T-helper 1 cell treated with Interleukin-12 subunit alpha and Interleukin-12 subunit beta and Interleukin-4 antibody, amounts not matched to agents 30 μg/mL and 1 μg/mL, for 36 hours (primary cell): Measurements from ENCODE around the gene COL4A1.

Experiments
- H3K27ac Mint-ChIP-seq: one replicate; pipeline ENCODE4 v1.8.0; 2021; ENCODE audit warnings: mild to moderate bottlenecking, mixed read lengths
- H3K27me3 Mint-ChIP-seq: one replicate; pipeline ENCODE4 v1.8.0; 2021; ENCODE audit warnings: low read depth, mixed read lengths
- H3K36me3 Mint-ChIP-seq: one replicate; pipeline ENCODE4 v1.8.0; 2021; ENCODE audit warnings: low read depth, mixed read lengths
- H3K4me1 Mint-ChIP-seq: one replicate; pipeline ENCODE4 v1.8.0; 2021; ENCODE audit warnings: low read depth, mixed read lengths
- H3K4me3 Mint-ChIP-seq: one replicate; pipeline ENCODE4 v1.8.0; 2021; ENCODE audit warnings: mild to moderate bottlenecking, moderate library complexity, mixed read lengths
- H3K9me3 Mint-ChIP-seq: one replicate; pipeline ENCODE4 v1.8.0; 2021; ENCODE audit warnings: mixed read lengths

COL4A1 gene

DNA sequence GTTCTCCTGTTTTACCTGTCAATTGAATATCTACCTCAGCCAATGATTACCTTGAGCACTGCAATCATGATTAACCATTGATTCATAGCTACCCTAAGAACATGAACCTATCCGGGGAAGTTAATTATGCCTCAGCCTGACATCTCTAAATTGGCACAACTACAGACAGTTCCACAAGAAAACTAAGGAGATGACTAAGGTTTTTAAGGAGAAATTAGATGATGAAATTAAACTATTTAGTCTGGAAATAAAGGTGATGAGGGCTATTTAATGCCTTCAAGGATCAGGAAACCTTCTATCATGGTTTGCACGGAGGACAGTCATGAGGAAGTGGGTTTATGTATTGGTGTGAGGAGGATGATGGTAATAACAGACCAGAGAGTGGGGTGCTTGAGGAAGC is 203.4 kb downstream of the COL4A1 start:
- Mint-ChIP-seq H3K27me3 (no peaks in the 10 kb centered on the region), H3K9me3 (peaks cover 11% of the 10 kb centered on the region), H3K36me3 (peaks cover 4% of the 10 kb centered on the region), H3K27ac (no peak overlapping the region), H3K4me3 (no peak overlapping the region), H3K4me1 (no peaks in the 10 kb centered on the region)

- no peaks in the 10 kb centered on the region for H3K4me1 Mint-ChIP-seq
- no peak overlapping the region for H3K27ac Mint-ChIP-seq
- peaks cover 4% of the 10 kb centered on the region for H3K36me3 Mint-ChIP-seq
- peaks cover 14% of the 10 kb centered on the region for H3K9me3 Mint-ChIP-seq
- H3K4me3 Mint-ChIP-seq: no peak overlapping the region
- no peaks in the 10 kb centered on the region for H3K27me3 Mint-ChIP-seq
Observed at GRCh38 chr13:110103026-110103425, 203.9 kb downstream of the COL4A1 start.

DNA sequence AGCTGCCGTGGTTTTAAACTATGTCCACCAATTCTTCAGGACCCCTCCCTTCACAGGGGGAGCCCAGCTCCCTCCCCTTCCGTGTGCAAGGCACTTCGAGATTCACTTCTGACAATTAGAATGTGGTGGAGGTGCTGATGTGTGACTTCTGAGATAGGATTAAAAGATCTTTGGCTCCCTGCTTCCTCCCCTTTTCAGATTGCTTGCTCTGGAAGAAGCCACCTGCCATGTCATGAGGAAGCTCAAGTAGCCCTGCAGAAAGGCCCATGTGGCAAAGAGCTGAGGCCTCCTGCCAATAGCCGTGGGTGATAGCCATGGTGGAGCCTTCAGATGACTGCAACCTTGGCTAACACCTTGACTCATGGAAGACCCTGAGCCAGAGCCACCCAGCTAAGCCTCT is 204.9 kb downstream of the COL4A1 start:
- Mint-ChIP-seq H3K9me3 (peaks cover 14% of the 10 kb centered on the region), H3K4me3 (no peak overlapping the region), H3K4me1 (peaks cover 2% of the 10 kb centered on the region), H3K36me3 (peaks cover 4% of the 10 kb centered on the region), H3K27me3 (no peaks in the 10 kb centered on the region), H3K27ac (no peak overlapping the region)

GRCh38 chr13:110099922-110100321 is 207.0 kb downstream of the COL4A1 start:
- H3K27ac Mint-ChIP-seq: no peak overlapping the region
- no peak overlapping the region for H3K4me3 Mint-ChIP-seq
- peaks cover 4% of the 10 kb centered on the region for H3K36me3 Mint-ChIP-seq
- H3K4me1 Mint-ChIP-seq: peaks cover 2% of the 10 kb centered on the region
- H3K27me3 Mint-ChIP-seq: no peaks in the 10 kb centered on the region
- H3K9me3 Mint-ChIP-seq: peaks cover 14% of the 10 kb centered on the region
